Retina (tissue), 1 donor: ENCODE data around the gene ATAD3B.
"Not testable (repeated sequence)": the region's sequence is repeated elsewhere in the genome, so short reads cannot be mapped to it uniquely, and the experiment has no call there.

ENCODE experiments used
- DNase-seq: peaks from one replicate; pipeline ENCODE4 v3.0.0-alpha.2; 2016

ATAD3B gene, protein sequence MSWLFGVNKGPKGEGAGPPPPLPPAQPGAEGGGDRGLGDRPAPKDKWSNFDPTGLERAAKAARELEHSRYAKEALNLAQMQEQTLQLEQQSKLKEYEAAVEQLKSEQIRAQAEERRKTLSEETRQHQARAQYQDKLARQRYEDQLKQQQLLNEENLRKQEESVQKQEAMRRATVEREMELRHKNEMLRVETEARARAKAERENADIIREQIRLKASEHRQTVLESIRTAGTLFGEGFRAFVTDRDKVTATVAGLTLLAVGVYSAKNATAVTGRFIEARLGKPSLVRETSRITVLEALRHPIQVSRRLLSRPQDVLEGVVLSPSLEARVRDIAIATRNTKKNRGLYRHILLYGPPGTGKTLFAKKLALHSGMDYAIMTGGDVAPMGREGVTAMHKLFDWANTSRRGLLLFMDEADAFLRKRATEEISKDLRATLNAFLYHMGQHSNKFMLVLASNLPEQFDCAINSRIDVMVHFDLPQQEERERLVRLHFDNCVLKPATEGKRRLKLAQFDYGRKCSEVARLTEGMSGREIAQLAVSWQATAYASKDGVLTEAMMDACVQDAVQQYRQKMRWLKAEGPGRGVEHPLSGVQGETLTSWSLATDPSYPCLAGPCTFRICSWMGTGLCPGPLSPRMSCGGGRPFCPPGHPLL

DNA sequence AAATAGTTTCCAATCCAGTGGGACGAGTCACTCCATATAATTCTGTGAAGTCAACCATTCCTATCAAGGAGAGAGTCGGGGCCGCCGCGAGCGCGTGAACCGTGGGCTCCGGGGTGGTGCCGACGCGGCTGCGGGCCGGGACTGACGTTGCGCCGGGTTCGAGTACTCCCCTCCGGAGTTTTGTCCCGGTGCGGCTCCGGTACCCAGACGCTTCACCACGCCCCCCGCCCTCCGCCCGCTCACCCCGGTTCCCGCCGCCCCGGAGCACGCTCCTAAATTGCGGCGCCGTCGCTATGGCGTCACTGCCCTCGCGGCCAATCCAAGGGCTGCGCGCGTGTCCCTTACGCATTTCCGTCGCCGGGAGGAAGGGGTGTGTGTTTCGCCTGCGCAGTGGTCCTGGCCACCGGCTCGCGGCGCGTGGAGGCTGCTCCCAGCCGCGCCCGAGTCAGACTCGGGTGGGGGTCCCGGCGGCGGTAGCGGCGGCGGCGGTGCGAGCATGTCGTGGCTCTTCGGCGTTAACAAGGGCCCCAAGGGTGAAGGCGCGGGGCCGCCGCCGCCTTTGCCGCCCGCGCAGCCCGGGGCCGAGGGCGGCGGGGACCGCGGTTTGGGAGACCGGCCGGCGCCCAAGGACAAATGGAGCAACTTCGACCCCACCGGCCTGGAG, at the start of gene ATAD3B:
ATAD3B (plus strand) TSS at position 377 of the 664 bp plus-strand sequence; CDS start at position 497, 120 bp downstream.
- DNase-seq = peak; percentile 91

DNA sequence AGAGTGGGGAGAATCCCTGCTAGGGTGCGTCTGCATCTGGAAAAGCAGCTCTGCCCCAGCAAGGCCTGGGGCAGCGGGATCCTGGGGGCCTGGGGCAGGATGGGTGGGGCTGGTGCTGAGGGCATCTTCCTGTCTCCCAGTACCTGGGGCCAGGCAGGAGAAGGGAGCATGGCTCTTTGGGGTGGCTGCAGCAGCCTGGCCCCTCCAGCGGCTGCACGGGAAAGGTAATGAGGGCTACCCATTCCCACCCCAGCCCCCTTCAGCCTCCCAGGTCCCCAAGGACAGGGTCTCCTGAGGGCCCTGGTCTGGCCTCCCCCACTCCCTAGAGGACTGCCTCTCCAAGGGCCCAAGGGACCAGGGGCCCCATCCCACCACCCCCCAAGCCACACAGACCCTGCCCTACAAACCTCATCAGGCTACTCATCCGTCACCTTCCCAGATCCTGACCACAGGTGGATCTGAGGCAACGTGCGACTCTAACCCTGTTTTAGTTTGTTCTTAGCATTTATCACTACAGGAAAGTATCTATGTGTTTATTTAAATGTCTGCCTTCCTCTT, 49.6 kb upstream of the ATAD3B start:
- no peak for DNase-seq

DNA sequence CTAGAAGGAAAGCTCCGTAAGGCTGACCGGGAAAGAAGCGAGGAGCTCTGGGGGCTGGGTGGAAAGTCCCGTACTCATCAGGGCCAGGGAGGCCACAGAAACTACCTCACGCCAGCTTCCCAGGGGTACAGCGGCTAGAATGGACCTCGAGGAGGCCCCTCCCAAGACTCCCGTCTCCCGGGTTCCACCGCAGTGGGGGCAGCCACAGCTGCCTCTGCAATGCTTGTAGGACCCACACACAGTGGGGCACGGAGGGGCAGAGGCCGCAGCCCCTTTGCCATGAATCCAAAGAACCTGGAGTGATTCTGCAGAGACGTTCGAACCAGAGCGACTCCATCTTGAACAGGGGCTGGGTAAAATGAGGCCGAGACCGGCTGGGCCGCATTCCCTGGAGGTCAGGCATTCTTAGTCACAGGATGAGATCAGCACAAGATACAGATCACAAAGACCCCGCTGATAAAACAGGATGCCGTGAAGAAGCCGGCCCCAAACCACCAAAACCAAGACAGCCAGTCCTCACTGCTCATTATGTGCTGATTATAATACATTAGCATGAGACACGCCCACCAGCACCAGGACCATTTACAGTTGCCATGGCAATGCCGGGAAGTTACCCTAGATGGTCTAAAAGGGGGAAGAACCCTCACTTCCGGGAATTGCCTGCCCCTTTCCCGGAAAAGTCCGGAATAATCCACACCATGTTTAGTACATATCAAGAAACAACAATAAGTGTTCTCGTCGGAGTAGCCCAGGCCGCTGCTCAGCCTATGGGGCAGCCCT, 48.9 kb upstream of the ATAD3B start:
- no peak for DNase-seq

DNA sequence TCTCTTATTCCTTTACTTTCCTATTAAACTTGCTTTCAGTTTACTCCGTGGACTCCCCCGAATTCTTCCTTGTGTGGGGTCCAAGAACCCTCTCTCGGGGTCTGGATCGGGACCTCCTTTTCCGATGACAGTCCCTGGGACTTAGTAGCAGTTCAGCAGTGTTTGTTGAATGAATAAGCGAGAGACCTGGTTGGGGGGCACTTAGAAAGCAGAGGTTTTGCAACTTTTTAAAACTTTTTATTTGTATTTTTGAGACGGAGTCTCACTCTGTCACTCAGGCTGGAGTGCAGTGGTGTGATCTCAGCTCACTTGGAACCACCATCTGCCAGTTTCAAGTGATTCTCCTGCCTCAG, 48.3 kb upstream of the ATAD3B start:
- DNase-seq = no peak

DNA sequence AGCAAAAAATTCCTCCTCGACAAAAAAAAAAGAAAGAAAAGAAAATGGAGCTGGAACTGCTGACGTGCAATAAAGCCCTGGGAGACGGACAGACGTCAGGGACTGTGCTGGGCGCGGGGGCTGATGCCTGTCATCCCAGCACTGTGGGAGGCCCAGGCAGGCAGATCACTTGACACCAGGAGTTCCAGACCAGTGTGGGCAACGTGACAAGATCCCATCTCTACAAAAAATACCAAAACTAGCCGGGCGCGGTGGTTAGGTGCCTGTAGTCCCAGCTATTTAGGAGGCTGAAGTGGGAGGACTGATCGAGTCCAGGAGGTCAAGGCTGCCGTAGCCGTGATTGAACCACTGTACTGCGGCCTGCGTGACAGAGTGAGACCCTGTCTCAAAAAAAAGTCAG, 46.9 kb upstream of the ATAD3B start:
- DNase-seq = no peak

DNA sequence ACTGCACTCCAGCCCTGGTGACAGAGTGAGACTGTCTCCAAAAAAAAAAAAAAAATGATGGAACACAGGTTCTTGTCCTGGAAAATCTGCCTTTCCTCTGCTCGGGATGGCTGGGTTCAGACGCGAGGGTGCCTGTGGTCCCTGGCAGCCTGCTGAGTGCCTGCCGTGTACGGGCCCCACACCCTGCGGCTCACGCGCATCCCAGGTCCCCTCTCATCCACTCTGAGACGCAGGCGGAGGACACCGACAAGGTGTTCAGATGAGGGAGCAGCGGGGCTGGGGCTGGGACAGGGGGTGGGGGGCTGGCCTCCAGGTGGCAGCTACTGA, 46.2 kb upstream of the ATAD3B start:
- DNase-seq = no peak

DNA sequence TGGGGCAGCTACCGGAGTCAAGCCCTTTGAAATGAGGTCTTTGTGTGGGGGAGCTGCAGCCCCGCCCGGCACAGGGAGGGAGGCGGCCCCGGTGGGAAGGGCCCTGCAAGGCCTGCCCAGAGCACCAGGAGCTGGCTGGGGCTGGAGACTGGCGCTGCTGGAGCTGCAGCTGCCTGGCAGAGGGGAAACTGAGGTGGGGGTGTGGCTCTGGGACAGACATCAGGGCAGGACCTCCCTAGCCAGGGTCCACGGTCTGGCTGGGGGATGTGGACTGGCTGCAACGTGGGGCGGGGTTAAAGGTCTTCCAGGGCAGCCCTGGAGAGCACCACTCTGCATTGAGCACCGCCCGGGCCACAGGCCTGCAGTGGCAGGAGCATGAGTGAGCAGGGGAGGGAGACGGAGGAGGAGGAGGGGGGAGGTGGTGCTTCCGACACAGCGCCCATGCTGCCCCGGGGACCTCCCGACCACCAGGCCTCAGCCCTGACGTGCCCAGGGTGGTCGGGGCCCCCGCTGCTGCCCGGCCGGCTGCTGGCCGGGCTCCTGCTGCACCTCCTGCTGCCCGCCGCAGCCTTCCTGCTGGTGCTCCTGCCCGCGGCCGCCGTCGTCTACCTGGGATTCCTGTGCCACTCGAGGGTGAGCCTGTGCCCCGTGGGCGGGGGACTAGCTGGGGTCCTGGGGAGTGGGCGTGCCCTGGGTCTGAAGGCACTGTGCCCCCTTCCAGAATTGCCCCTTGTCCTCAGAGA, 45.6 kb upstream of the ATAD3B start:
- DNase-seq = no peak

DNA sequence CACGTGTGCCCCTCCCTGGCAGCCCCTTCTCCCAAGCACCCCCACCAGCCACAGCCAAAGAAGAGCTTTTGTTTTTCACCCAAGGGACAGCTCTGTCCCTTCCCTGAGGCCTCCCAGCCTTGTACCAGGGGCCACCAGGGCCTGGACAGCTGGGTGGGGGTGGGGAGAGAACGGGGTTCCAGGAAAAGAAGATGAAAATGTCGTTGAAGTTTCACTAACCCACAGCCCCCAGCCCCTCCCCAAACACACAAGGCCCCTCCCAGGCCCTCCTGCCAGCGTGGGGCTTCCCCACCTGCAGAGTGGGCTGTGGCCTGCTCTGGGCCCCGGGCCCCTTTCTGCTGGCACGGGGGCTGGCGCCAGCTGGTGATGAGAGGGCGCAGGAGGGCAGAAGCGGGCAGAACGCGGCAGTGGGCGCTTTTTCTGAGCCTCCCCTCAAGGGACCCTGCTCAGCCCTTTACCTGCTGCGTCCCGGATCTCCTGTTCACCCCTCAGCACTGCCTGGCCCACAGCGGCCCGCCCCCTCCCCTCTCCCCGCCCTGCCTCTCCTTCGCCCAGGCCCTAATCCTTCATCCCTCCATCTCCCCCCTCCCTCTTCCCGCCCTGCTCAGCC, 45.0 kb upstream of the ATAD3B start:
- no peak for DNase-seq

DNA sequence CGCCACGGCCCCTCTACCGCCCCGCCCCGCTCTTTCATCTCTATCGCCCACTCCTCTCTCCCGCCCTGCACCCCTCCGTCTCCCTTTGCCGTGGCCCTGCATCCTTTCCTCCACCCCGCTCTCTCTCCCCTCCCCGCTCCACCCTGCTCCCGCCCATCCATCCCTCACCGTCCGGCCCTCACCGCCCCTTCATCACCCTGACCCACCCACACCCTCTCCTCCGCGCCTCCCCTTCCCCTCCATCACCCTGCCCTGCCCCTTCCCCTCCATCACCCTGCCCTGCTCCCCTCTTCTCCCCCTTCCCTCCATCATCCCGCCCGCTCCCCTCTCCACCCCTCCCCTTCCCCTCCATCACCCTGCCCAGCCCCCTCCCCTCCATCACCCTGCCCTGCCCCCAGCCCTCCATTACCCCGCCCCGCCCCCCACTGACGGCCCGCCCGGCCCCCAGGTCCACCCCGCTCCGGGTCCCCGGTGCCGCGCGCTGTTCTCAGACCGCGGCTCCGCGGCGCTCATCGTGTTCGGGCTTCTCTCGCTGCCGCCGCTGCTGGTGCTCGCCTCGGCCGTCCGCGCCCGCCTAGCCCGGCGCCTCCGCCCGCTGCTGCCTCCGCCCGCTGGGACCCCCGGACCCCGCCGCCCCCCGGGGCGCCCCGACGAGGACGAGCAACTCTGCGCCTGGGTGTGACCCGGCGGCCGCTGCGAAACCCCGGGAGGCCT, 44.3 kb upstream of the ATAD3B start:
- DNase-seq = no peak

DNA sequence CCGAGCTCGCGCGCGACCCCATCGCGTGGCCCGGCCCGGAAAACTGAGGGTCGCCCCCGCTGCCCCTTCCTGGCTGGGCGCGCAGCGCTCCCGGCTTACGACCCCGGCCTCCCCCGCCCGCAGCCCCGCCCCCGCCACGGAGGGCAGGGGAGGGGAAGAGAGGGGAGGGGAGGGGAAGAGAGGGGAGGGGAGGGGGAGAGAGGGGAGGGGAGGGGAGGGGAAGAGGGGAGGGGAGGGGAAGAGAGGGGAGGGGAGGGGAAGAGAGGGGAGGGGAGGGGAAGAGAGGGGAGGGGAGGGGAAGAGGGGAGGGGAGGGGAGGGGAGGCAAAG, 43.8 kb upstream of the ATAD3B start:
- DNase-seq = no peak

DNA sequence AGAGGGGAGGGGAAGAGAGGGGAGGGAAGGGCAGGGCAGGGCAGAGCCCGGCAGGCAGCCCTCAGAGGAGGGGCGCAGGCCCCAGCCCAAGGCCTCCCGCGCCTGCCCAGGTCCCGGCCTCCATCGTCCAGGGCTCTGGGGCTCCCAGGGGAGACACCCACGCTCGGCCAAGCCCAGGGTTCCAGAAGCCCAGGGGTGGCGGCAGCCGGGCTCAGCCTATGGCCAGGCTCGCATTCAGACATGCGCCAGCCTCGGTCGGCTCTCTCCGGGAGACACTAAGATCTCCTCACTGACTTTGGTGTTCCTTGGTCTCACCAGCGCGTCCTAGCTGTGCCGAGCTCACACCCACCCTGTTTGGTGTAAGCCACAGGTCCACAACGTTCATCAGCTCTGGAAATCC, 43.4 kb upstream of the ATAD3B start:
- DNase-seq = no peak

DNA sequence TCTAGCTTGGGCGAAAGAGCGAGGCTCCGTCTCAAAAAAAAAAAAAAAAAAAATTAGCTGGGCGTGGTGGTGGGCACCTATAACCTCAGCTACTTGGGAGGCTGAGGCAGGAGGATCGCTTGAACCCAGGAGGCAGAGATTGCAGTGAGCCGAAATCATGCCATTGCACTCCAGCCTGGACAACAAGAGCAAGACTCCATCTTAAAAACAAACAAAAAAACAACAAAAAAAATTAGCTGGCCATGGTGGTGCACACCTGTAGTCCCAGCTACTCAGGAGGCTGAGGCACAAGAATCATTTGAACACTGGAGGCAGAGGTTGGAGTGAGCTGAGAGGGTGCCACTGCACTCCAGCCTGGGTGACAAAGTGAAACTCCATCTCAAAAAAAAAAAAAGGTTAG, 42.6 kb upstream of the ATAD3B start:
- not testable (repeated sequence) for DNase-seq

DNA sequence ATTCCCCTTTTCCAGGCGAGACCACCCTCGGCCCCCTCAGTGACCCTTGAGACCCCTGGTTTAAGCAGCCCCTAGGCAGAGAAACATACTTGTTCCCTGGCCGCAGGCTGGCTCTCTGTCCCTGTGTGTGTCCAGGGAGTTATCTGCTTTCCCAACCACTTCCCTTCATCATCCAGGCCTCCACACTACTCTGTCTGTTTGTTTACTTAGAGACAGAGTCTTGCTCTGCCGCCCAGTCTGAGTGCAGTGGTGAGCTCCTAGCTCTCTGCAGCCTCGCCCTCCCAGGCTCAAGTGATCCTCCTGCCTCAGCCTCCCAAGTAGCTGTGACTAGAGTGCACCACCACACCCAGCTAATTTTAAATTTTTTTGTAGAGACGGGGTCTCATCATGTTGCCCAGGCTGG, 41.9 kb upstream of the ATAD3B start:
- no peak for DNase-seq

DNA sequence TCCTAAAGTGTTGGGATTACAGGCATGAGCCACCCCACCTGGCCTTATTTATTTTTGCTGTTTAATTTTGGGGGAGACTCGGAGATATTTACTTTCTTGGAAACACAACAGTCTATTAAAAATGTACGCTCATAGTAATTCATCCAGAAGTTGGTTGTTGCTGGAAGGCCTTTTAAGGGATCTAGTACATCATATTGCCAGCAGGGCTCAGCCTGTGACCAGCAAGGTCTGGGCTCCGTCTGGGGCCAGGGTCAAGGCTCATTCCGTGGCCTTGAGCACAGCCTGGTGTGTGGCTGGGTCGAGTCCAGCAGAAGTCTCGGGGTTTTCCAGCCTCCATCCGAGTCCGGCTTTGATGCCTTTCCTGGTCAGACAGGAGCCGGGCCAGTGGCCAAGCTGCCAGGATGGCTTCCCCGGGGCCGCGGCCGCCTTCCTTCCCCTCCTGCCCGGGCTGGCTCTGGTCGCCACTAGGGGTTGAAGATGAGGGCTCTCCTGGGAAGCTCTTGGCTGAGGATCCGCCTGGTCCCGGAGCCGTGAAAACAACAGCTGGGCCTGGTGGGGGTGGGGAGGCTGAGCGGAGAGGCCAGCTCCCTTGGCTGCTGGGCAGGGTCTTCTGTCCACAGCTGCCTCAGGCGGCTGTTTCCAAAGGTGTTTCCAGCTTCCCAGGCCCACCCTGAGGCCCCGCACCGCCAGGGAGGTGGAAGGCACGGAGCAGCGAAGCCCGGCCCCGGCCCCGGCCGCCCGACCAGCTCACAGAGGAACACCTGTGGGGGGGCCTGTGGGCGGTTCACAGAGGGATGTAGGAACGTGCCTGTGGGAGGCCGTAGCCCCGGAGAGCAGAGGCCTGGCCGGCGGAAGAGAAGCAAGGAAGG, 41.2 kb upstream of the ATAD3B start:
- peak; percentile 86 for DNase-seq

DNA sequence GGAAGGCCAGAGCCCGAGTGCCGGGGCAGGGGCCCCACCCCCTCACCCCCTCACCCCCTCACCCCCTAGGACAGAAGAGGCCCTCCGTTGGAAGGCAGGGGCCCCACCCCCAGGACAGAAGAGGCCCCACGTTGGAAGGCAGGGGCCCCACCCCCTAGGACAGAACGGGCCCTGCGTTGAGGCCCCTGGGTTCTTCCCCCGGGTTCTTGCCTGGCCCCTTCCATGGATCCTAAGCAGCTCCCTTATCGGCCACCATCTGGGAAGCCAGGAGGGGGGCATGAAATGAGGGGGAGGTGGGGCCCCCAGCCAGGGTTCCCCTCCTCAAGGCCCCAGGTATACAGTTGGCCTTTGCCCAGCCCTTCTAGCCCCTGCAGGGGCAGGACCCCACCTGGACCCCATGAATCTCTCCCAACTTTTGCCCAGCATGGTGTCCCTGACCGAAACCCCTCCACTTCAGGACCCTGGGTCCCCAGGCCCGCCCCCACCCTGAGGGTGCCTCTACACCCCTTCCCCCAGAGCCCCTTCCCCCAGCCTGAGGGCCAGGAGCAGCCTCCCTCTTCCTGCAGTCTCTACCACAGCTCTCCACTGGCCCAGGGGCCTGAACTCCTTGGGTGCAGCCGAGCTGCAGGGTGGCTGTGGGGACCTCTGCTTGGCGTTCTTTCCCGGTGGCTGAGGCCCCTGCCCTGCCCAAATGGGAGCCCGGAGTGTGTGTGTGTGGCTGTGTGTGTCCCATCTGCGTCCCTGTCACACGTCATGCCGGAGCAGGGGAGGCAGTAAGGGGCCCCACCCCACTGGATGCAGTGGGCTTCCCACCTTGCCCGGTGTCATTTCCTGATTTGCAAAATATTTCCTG, 40.3 kb upstream of the ATAD3B start:
- peak; percentile 40 for DNase-seq

DNA sequence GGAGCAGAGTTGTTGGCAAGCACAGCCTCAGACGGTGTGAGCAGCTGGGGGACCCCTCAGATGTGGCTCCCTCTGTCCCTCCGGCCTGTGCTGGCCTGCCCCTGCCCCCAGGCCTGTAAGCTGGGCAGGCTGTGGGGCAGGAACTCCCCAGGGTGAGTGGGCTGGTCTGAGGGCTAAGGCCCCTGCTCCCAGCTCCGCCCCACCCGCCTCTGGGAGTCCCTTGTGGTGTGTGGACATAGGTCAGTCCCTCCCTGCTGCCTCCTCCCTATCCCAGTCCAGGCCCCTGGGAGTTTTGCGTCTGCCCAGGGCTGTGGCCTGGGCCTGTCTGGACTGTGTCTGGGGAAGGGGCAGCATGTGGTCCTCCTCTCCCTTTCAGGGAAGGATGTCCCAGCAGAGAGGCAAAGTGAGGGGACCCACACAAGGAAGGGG, 39.7 kb upstream of the ATAD3B start:
- DNase-seq = peak; percentile 60

DNA sequence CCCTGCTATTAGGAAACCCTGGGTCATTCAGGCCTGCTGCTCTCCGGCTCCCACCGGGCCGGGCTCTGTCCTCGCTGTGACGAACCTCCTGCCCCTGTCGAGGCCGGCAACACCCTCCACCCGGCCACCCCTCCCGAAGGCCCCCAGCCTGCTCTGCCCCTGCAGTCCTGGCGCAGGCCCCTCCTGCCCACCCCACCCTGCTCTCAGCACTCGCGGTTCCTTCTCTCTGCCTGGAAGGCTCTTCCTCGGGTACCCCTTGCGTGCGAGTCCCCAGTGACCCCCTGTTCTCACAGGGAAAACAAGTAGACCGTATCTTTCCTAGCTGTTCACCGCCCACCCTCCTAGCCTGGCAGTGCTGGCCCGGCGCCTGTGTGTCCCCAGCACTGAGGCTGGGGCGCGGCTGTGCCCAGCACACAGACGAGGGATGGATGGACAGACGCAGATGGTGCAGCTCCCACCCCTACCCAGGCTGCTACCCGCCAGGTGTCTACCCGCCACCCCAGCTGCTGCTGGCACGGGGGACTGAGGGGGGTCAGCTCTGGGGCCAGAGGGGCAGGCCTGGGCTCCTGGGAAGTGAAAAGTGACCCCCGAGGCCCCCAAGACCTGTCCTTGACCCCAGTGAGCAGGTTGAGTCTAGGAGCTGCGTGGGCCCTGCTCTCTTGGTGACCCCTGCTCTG, 39.2 kb upstream of the ATAD3B start:
- DNase-seq = peak; percentile 50

DNA sequence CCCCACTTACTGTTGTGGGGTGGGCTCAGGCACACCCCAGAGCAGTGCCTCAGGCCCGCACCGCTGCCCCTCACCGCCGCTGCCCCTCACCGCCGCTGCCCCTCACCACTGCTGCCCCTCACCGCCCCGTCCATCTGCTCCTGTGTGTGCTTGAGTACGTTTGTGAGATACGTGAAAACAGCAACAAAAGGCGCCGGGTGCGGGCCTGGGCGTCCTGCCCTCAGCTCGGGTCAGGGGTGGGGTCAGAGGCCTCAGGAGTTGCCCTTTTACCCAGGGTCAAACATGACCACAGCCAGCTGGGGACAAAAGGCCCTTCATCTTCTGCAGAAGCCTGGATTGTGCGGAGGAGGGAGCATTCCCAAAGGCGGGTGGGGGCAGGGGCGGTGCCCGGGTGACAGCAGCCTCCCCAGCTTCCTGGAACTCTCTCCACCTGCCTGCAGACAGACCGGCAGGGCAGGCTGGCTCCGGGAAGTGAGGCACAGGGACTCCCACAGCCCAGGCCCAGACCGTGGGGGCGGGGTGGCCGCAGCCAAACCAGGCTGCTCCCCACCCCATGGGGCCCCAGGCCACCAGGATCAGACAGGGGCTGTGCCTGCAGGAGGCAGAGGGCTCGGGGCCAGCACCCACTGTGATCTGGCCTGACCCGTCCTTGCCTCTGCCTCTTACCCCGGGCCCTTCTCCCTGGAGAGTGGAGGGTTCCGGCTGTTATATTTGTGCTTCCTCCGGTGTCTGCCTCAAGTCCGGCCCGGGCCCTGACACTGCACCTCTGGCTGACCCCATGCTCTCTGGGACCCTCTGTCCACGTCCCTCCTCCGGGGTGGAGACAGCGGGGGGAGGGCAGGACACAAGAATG, 38.4 kb upstream of the ATAD3B start:
- peak; percentile 71 for DNase-seq
